Spinal cord (tissue), 10 donors: ENCODE measurements around the gene PACS1. TPM values are rescaled to one million over a fixed set of nuclear protein-coding genes. Genes with fewer than 3 reads are reported as not detected.
A peak's percentile ranks its signal among the peaks of the same experiment; 100 is the strongest.

Experiments
- DNase-seq, 6 donors: peaks; one replicate each; pipeline versions ENCODE4 v3.0.0 to v3.0.0-alpha.2; 2013 to 2015; ENCODE audit warnings: low spot score in 6 of 6, low read depth in 4 of 6
- H3K27ac ChIP-seq: one replicate; pipeline ENCODE4 v1.5.1; 2013; ENCODE audit warnings: low read depth, low read length, control low read depth
- H3K27me3 ChIP-seq: one replicate; pipeline ENCODE4 v1.6.1; 2013; ENCODE audit warnings: low read length; ENCODE audit not compliant: control insufficient read depth, insufficient read depth
- H3K36me3 ChIP-seq: one replicate; pipeline ENCODE4 v1.6.1; 2013; ENCODE audit warnings: low read length; ENCODE audit not compliant: control insufficient read depth, insufficient read depth
- H3K4me1 ChIP-seq: one replicate; pipeline ENCODE4 v1.6.1; 2013; ENCODE audit warnings: low read length; ENCODE audit not compliant: control insufficient read depth, insufficient read depth
- H3K4me3 ChIP-seq: one replicate; pipeline ENCODE4 v1.5.1; 2013; ENCODE audit warnings: low read depth, low read length, control low read depth
- H3K9me3 ChIP-seq: one replicate; pipeline ENCODE4 v1.6.1; 2013; ENCODE audit warnings: low read length; ENCODE audit not compliant: control insufficient read depth, insufficient read depth
- WGBS: methylation state at CpG from one replicate; pipeline ENCODE4 v1.1.5; 2013; ENCODE audit warnings: missing lambda C conversion rate; ENCODE audit not compliant: insufficient coverage; 5-methylcytosine and 5-hydroxymethylcytosine counted together
- polyA plus RNA-seq, 2 donors: library from polyadenylated mRNA; unstranded; fragments of 120-200 nt; gene quantifications; one replicate each; pipeline ENCODE4 v1.2.1, GENCODE V29; 2013; ENCODE audit not compliant: insufficient read length in 2 of 2
- total RNA-seq, 2 donors: library from RNA; depleted of rRNA in 1 of 2; stranded (reverse); fragments of 120-200 nt in 1 of 2; fragments of >200 nt in 1 of 2; gene quantifications; one replicate each; pipeline versions ENCODE4 v1.2.3 to v1.2.4, GENCODE V29; 2013 to 2014
- donor health status: healthy.

The PACS1 gene
- total and polyA plus RNA-seq, 4 donors = 29.9 to 114 (median 72.1) TPM

DNA sequence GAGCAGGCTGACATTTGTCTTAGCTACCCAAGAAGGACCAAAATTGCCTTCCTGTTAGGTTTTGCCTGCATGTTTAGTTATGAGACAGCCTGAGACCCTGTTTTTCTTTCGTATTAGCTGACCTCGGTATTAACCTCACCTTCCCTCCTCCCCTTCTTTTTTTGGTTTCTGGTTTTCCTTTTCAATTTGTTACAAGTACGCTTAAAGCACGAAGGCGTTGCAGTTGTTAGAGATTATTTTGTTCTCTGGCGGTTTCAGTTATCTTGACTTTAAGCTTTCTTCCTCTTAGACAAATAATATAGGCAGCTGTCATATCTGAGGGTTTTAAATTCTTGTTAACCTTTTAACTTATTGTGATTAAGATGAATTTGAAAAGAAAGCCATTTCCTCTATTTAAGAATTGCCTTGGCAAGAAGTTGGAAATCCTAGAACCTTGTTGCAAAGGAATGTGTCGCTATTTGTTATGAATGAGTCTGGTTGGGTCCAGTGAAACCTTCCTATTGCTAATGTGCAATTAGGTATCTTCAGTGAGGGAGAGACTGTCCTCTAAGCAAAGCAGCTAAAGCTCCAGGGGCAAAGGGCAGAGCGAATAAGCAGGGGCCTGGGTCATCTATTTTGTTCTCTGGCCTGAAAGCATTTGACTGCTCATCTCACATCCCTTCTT is 45.7 kb downstream of the PACS1 start:
- Histone ChIP-seq H3K4me3 (no peak overlapping the region), H3K27me3 (no peaks in the 10 kb centered on the region), H3K36me3 (no peaks in the 10 kb centered on the region), H3K4me1 (peaks cover 9% of the 10 kb centered on the region), H3K9me3 (no peaks in the 10 kb centered on the region), H3K27ac (no peak overlapping the region)
- WGBS = no CpG with 5 or more reads among the region's 8 CpGs
- DNase-seq = no peak

DNA sequence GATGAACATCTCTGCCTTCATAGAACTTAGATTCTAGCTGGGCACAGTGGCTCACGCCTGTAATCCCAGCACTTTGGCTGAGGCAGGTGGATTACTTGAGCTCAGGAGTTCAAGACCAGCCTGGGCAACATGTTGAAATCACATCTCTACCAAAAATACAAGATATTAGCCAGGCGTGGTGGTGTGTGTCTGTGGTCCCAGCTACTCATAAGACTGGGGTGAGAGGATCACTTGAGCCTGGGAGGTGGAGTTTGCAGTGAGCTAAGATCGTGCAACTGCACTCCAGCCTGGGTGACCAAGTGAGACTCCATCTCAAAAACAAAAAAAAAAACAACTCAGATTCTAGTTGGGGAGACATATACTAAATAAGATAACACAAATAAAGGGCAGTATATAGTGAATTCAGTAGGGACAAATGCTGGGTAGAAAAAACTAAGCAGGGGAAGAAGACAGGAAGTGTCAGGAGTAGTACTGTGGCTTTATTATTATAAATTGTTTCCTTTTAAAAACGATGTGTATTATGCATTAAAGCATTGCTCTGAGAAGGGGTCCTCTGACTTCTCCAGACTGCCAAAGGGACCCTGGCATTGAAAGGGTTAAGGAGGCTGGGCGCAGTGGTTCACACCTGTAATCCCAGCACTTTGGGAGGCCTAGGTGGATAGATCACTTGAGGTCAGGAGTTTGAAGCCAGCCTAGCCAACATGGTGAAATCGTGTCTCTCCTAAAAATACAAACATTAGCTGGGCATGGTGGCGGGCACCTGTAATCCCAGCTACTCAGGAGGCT is 46.7 kb downstream of the PACS1 start:
- no peak overlapping the region for H3K27ac ChIP-seq
- no peak overlapping the region for H3K4me3 ChIP-seq
- H3K4me1 ChIP-seq = peaks cover 5% of the 10 kb centered on the region
- no peaks in the 10 kb centered on the region for H3K36me3 ChIP-seq
- no peak for DNase-seq
- H3K27me3 ChIP-seq = no peaks in the 10 kb centered on the region
- WGBS = 83% methylated on average over 2 of the region's 7 CpGs
- H3K9me3 ChIP-seq = no peaks in the 10 kb centered on the region

DNA sequence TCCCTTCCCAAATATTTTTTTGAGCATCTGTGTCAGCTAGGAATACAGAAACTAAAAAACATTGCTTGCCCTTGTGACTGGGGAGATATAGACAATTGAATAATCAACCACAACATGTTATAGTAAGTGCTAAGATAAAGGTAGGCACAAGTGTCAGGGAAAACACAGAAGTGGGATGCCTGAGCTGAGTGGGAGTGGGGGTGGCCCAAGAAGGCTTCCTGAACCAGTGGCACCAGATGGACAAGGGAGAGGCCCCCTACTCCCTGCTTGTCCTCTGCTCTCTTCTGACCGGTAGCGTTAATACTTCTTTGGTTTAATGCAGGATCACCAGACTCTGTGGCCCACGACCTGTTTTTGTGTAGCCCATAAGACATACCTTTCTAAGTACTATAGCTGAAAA is 48.8 kb downstream of the PACS1 start:
- no CpG with 5 or more reads among the region's 3 CpGs for WGBS
- H3K27me3 ChIP-seq = no peaks in the 10 kb centered on the region
- H3K4me3 ChIP-seq = no peak overlapping the region
- no peaks in the 10 kb centered on the region for H3K4me1 ChIP-seq
- H3K27ac ChIP-seq = no peak overlapping the region
- no peaks in the 10 kb centered on the region for H3K9me3 ChIP-seq
- H3K36me3 ChIP-seq = no peaks in the 10 kb centered on the region
- no peak for DNase-seq

DNA sequence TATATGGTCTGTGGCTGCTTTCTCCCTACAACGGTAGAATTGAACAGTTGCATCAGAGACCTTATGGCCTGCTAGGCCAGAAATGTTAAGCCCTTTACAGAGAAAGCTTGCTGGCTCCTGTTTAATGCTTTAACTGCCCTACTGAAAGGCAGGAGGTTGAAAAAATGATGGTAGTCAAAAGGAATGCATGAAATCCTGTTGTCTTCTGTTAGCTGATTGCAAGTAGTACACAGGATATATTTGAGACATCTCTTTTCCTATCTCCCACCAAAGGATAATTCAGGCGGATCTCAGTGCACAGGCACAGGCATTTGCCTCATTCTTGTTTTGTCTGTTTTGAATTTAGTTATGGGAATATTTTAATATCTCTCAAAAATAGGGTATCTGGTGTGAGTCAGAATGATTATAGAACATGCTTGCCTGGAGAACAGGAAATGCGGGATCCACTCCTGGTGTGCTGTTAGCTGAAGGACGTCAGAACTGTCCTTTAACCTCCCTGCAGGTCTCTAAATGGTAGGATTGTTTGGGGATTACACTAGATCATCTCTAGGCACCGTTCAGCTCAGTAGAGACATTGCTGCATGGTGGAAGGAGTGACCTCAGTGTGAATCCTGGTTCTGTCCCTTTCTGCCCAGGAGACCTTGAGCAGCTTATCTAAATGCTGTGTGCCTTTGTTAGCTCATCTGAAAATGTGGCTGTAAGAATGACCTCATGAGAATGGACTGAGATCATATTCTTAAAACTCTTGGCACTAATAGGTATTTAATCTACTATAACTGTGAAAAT is 49.5 kb downstream of the PACS1 start:
- Histone ChIP-seq H3K36me3 (no peaks in the 10 kb centered on the region), H3K9me3 (no peaks in the 10 kb centered on the region), H3K27ac (no peak overlapping the region), H3K4me3 (no peak overlapping the region), H3K4me1 (no peaks in the 10 kb centered on the region), H3K27me3 (no peaks in the 10 kb centered on the region)
- DNase-seq = no peak
- 51% methylated on average over 4 of the region's 5 CpGs for WGBS

DNA sequence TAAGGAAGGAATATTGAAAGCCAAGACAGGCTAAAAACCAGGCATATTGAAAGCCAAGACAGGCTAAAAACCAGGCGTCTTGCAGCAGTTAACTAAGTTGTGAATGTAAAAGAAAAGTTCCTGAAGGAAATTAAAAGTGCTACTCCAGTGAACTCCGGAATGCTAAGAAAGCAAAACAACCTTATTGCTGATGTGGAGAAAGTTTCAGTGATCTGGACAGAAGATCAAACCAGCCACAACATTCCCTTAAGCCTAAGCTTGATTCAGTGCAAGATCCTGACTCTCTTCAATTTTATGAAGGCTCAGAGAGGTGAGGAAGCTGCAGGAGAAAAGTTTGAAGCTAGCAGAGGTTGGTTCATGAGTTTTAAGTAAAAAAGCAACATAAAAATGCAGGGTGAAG is 51.4 kb downstream of the PACS1 start:
- Histone ChIP-seq H3K27me3 (no peaks in the 10 kb centered on the region), H3K4me3 (no peak overlapping the region), H3K27ac (no peak overlapping the region), H3K36me3 (no peaks in the 10 kb centered on the region), H3K9me3 (no peaks in the 10 kb centered on the region), H3K4me1 (no peaks in the 10 kb centered on the region)
- DNase-seq = no peak
- WGBS = no CpG with 5 or more reads among the region's 2 CpGs

DNA sequence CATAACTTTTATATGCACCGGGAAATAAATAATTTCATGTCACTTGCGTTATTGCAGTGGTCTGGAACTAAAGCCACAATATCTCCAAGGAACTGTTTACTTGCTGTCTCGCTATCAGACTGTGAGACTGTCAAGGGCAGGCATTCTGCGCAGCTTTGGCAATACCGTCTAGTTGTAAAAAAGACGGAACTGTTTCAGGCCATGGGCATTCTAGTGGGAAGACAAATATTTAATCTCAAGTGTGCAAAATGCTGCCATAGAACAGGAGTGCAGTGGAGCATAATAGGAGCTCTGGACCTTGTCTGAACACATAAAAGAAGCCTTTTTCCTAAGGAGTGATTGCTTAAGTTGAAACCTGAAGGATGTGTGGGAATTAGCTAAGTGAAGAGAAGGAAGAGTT is 53.8 kb downstream of the PACS1 start:
- Histone ChIP-seq H3K9me3 (no peaks in the 10 kb centered on the region), H3K36me3 (no peaks in the 10 kb centered on the region), H3K4me3 (no peak overlapping the region), H3K27me3 (no peaks in the 10 kb centered on the region), H3K27ac (no peak overlapping the region), H3K4me1 (peaks cover 3% of the 10 kb centered on the region)
- DNase-seq = no peak
- 88% methylated on average over 5 of the region's 6 CpGs for whole genome bisulfite sequencing

DNA sequence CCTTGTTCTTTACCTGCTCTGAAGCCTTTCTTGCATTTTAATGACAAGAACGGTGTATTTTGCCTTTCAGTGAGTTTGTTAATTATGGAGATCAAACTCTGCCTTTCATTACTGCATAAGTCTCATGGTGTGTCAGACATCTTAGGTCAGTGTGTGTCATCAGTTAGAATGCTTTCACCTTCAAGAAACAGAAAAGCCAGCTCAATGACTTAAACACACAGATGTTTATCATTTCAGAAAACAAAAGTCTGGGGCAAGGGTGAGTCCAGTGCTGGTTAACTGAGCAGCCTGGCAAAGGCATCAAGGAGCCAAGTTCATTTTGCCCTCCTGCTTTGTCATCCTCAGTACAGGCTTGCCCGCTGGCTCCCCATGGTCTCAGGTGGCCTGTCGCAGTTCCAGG is 54.5 kb downstream of the PACS1 start:
- DNase-seq = no peak
- H3K36me3 ChIP-seq = no peaks in the 10 kb centered on the region
- no peaks in the 10 kb centered on the region for H3K27me3 ChIP-seq
- peaks cover 3% of the 10 kb centered on the region for H3K4me1 ChIP-seq
- no peak overlapping the region for H3K27ac ChIP-seq
- H3K9me3 ChIP-seq = no peaks in the 10 kb centered on the region
- 73% methylated on average over 2 of the region's 3 CpGs for WGBS
- H3K4me3 ChIP-seq = no peak overlapping the region

DNA sequence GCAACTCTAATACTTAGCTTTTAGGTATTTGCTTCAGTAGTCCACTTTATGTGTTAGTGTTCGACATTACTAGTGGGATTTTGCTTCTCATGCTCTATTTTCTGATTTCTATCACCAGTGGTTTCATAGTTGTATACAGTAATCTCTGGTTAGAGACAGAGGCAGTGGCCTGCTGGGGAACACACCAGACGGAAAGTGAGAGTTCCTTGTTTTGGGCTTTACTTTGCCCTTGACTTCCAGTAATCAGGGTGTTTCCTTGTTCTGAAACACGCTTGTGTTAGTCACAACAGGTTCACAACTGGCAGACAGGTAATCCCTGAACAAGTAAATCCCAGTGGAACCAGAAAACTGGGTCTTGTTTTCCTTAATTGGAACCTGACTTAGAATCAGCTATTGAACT is 56.0 kb downstream of the PACS1 start:
- no peaks in the 10 kb centered on the region for H3K27me3 ChIP-seq
- H3K9me3 ChIP-seq = no peaks in the 10 kb centered on the region
- WGBS = 52% methylated on average over 2 of the region's 3 CpGs
- no peak for DNase-seq
- peak overlapping the region; percentile 70 for H3K27ac ChIP-seq
- no peaks in the 10 kb centered on the region for H3K36me3 ChIP-seq
- H3K4me1 ChIP-seq = peaks cover 3% of the 10 kb centered on the region
- no peak overlapping the region for H3K4me3 ChIP-seq

DNA sequence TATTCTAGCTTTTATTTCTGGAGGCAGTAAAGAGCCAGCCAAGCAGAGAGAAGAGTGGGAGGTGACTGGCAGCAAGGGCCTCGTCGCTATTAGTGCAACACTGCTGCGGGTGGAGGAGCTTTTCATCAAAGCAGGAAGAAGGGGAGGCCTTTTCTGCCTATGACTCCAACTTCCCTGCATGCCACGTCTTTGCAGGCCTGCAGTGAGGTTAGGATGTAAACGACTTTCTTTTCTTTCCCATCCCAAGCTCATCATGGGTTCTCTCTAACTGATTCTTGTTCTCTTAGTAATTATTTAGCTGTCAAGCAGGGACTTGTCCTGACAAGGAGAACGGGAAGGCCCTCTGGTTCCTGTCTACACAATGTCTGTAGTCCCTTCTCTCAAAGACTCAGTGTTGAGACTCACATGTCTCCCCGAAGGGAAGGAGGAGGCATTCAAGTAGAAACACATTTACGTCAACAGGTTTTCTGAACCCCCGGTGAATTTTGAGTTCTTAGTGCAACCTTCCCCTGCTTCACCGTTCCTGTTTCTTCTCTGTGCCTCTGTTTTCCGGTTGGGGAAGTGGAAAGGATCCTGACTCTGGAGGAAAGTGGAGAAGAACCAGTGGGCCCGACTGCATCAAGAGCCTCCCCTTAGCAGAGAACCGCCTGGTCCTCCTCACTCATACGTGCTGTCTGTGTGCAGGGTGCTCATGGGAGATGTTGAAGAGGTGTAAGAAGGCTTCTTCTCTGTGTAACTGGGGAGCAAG is 56.9 kb downstream of the PACS1 start:
- H3K4me1 ChIP-seq = peaks cover 3% of the 10 kb centered on the region
- H3K27ac ChIP-seq = peak overlapping the region; percentile 70
- H3K9me3 ChIP-seq = no peaks in the 10 kb centered on the region
- no peaks in the 10 kb centered on the region for H3K36me3 ChIP-seq
- no peaks in the 10 kb centered on the region for H3K27me3 ChIP-seq
- DNase-seq = peak in 2 of 6 donors; percentile 48 to 73
- no peak overlapping the region for H3K4me3 ChIP-seq
- 63% methylated on average over 4 of the region's 14 CpGs for WGBS
